KOPT-K1 (cell line): ENCODE results near the gene LUZP1.

ENCODE experiments used
- H3K27ac ChIP-seq: fragments of 200-600 bp; sonication (generic); 2 replicates; pipeline ENCODE4 v1.5.1; 2016; ENCODE audit warnings: antibody characterized with exemption, mild to moderate bottlenecking, low read depth, low read length; ENCODE audit not compliant: poor library complexity, severe bottlenecking
- H3K36me3 ChIP-seq: fragments of 200-600 bp; sonication (generic); 2 replicates; pipeline ENCODE4 v1.5.1; 2017; ENCODE audit warnings: antibody characterized with exemption, mild to moderate bottlenecking, low read length, moderate library complexity; ENCODE audit not compliant: insufficient read depth
- H3K9me3 ChIP-seq: fragments of 200-600 bp; sonication (generic); 2 replicates; pipeline ENCODE4 v1.5.1; 2017; ENCODE audit warnings: antibody characterized with exemption, low read length, mild to moderate bottlenecking; ENCODE audit not compliant: insufficient read depth, poor library complexity, severe bottlenecking

Gene LUZP1

GRCh38 chr1:23149114-23149513, 19.5 kb downstream of the LUZP1 start:
- Histone ChIP-seq H3K27ac (no peak overlapping the region), H3K36me3 (peaks cover 4% of the 10 kb centered on the region; the same call in 1 of the 2 replicates), H3K9me3 (no peaks in the 10 kb centered on the region)

GRCh38 chr1:23148084-23148483, 20.6 kb downstream of the LUZP1 start:
- Histone ChIP-seq H3K27ac (no peak overlapping the region), H3K36me3 (peaks cover 4% of the 10 kb centered on the region; the same call in 1 of the 2 replicates), H3K9me3 (no peaks in the 10 kb centered on the region)

- H3K27ac ChIP-seq: no peak overlapping the region
These were observed 27.6 kb downstream of the LUZP1 start for GRCh38 chr1:23140940-23141596.

GRCh38 chr1:23135268-23135667, 33.4 kb downstream of the LUZP1 start:
- no peak overlapping the region for H3K27ac ChIP-seq
- H3K36me3 ChIP-seq: no peaks in the 10 kb centered on the region
- H3K9me3 ChIP-seq: no peaks in the 10 kb centered on the region

More at GRCh38 chr1:23140940-23141596, 27.6 kb downstream of the LUZP1 start:
- Histone ChIP-seq H3K9me3 (no peaks in the 10 kb centered on the region), H3K36me3 (no peaks in the 10 kb centered on the region)

- Histone ChIP-seq H3K27ac (no peak overlapping the region), H3K36me3 (no peaks in the 10 kb centered on the region), H3K9me3 (no peaks in the 10 kb centered on the region)
These were observed 34.6 kb downstream of the LUZP1 start for GRCh38 chr1:23134055-23134454.

- Histone ChIP-seq H3K27ac (no peak overlapping the region), H3K9me3 (no peaks in the 10 kb centered on the region), H3K36me3 (no peaks in the 10 kb centered on the region)
These were observed 35.1 kb downstream of the LUZP1 start for GRCh38 chr1:23133587-23133986.

GRCh38 chr1:23132033-23132432, 36.6 kb downstream of the LUZP1 start:
- no peaks in the 10 kb centered on the region for H3K9me3 ChIP-seq
- H3K27ac ChIP-seq: no peak overlapping the region
- H3K36me3 ChIP-seq: no peaks in the 10 kb centered on the region

- H3K36me3 ChIP-seq: no peaks in the 10 kb centered on the region
- H3K9me3 ChIP-seq: no peaks in the 10 kb centered on the region
- H3K27ac ChIP-seq: no peak overlapping the region
These were observed 38.8 kb downstream of the LUZP1 start for GRCh38 chr1:23129846-23130245.

- Histone ChIP-seq H3K9me3 (no peaks in the 10 kb centered on the region), H3K27ac (no peak overlapping the region), H3K36me3 (no peaks in the 10 kb centered on the region)
These were observed 41.9 kb downstream of the LUZP1 start for GRCh38 chr1:23126801-23127200.

- no peaks in the 10 kb centered on the region for H3K36me3 ChIP-seq
- H3K27ac ChIP-seq: no peak overlapping the region
- H3K9me3 ChIP-seq: no peaks in the 10 kb centered on the region
These were observed 42.5 kb downstream of the LUZP1 start for GRCh38 chr1:23126200-23126599.

- Histone ChIP-seq H3K27ac (no peak overlapping the region), H3K9me3 (no peaks in the 10 kb centered on the region), H3K36me3 (no peaks in the 10 kb centered on the region)
These were observed 43.2 kb downstream of the LUZP1 start for GRCh38 chr1:23125489-23125888.

GRCh38 chr1:23124259-23125026, 44.2 kb downstream of the LUZP1 start:
- Histone ChIP-seq H3K9me3 (no peaks in the 10 kb centered on the region), H3K36me3 (no peaks in the 10 kb centered on the region), H3K27ac (no peak overlapping the region)

GRCh38 chr1:23123528-23123927, 45.1 kb downstream of the LUZP1 start:
- H3K9me3 ChIP-seq: no peaks in the 10 kb centered on the region

GRCh38 chr1:23122796-23123195, 45.9 kb downstream of the LUZP1 start:
- H3K27ac ChIP-seq: no peak overlapping the region
- no peaks in the 10 kb centered on the region for H3K36me3 ChIP-seq
- H3K9me3 ChIP-seq: no peaks in the 10 kb centered on the region

More at GRCh38 chr1:23123528-23123927, 45.1 kb downstream of the LUZP1 start:
- Histone ChIP-seq H3K36me3 (no peaks in the 10 kb centered on the region), H3K27ac (no peak overlapping the region)

GRCh38 chr1:23122023-23122748, 46.5 kb downstream of the LUZP1 start:
- Histone ChIP-seq H3K9me3 (no peaks in the 10 kb centered on the region), H3K36me3 (no peaks in the 10 kb centered on the region), H3K27ac (no peak overlapping the region)
